ENCODE data around the gene TMEM95. TPM values are rescaled to one million over a fixed set of nuclear protein-coding genes. Genes with fewer than 3 reads are reported as not detected.
A peak's percentile ranks its signal among the peaks of the same experiment; 100 is the strongest.

The TMEM95 gene
- total and polyA plus RNA-seq, 10 of the 15 experiments (the other 5 are each of a cell fraction or from before 2014, with no cell fraction given) = 0.05 to 0.28 TPM; not detected in 8

GRCh38 chr17:7330638-7331015 is 24.3 kb upstream of the TMEM95 start (continued):
- TF ChIP-seq ETV6 (conservative IDR thresholded peaks at IDR 0.05 in 1 of 2, IDR thresholded peaks at IDR 0.05 in 1 of 2; ENCODE audit: borderline replicate concordance in 1 of 2, low read depth in 1 of 2) (no peak), MAX (IDR thresholded peaks at IDR 0.05; ENCODE audit: low read depth, low read length) (no peak), TAF1 (IDR thresholded peaks at IDR 0.05; ENCODE audit: borderline replicate concordance, low read depth, low read length) (no peak), BHLHE40 (IDR thresholded peaks at IDR 0.05; ENCODE audit: borderline replicate concordance in 1 of 2, low read depth in 2 of 2, low read length in 1 of 2) (no peak), CREM (IDR thresholded peaks at IDR 0.05; ENCODE audit: low read depth) (no peak), PAX5 (IDR thresholded peaks at IDR 0.05; ENCODE audit: borderline replicate concordance, low read depth, low read length) (no peak), BACH1 (IDR thresholded peaks at IDR 0.05; ENCODE audit: borderline replicate concordance) (no peak), NFYB (IDR thresholded peaks at IDR 0.05; ENCODE audit: insufficient read depth, low read depth, low read length) (no peak), REST (IDR thresholded peaks at IDR 0.05; ENCODE audit: low read depth, low read length) (no peak), LARP7 (IDR thresholded peaks at IDR 0.05) (0 out of 2 replicates have a peak, but pooled peaks have one; percentile 14), E2F4 (IDR thresholded peaks at IDR 0.05; ENCODE audit: low read depth, low read length) (no peak), RELA (IDR thresholded peaks at IDR 0.05; ENCODE audit: borderline replicate concordance, partially characterized antibody) (no peak), CBX3 (IDR thresholded peaks at IDR 0.05; ENCODE audit: borderline replicate concordance, low read depth) (no peak), NFXL1 (IDR thresholded peaks at IDR 0.05; ENCODE audit: borderline replicate concordance) (no peak), DPF2 (IDR thresholded peaks at IDR 0.05) (peak; percentile 35; the same call in 1 of the 2 replicates), RAD51 (IDR thresholded peaks at IDR 0.05) (no peak), SMAD5 (IDR thresholded peaks at IDR 0.05; ENCODE audit: low read depth) (no peak), IKZF2 (IDR thresholded peaks at IDR 0.05) (peak in 1 of 2 experiments; percentile 9; a peak in 1 of 4 replicates), TCF12 (IDR thresholded peaks at IDR 0.05; ENCODE audit: low read depth, low read length) (no peak), CBX5 (IDR thresholded peaks at IDR 0.05; ENCODE audit: low read depth) (no peak)

Data from GM12878 (cell line).